Heart right ventricle (tissue), 16 donors: Measurements from ENCODE around the gene EFNA1. TPM values are rescaled to one million over a fixed set of nuclear protein-coding genes. Genes with fewer than 3 reads are reported as not detected.

ENCODE experiments used
- ATAC-seq, 8 donors: fragments of 200-7000 bp; cut with Tn5 transposase; one replicate each; pipeline ENCODE4 v1.9.1; 2020; ENCODE audit warnings: mild to moderate bottlenecking in 8 of 8, moderate library complexity in 8 of 8, moderate number of reproducible peaks in 1 of 8
- DNase-seq, 2 donors: peaks; one replicate each; pipeline ENCODE4 v3.0.0-alpha.2; 2020
- H3K27ac ChIP-seq, 10 donors: fragments of 200-600 bp; sonication (generic) in 2 of 10; one replicate each; pipeline versions ENCODE4 v1.5.0 to v1.8.0; 2020 to 2022; ENCODE audit warnings: mild to moderate bottlenecking in 3 of 10
- H3K27me3 ChIP-seq, 7 donors: fragments of 200-600 bp; one replicate each; pipeline ENCODE4 v1.8.0; 2021 to 2022; ENCODE audit warnings: mild to moderate bottlenecking in 2 of 7
- H3K36me3 ChIP-seq, 9 donors: fragments of 200-600 bp; sonication (generic) in 1 of 9; one replicate each; pipeline versions ENCODE4 v1.5.0 to v1.8.0; 2020 to 2022; ENCODE audit warnings: mild to moderate bottlenecking in 2 of 9
- H3K4me1 ChIP-seq, 9 donors: fragments of 200-600 bp; sonication (generic) in 1 of 9; one replicate each; pipeline versions ENCODE4 v1.5.0 to v1.8.0; 2020 to 2022; ENCODE audit warnings: mild to moderate bottlenecking in 4 of 9
- H3K4me3 ChIP-seq, 10 donors: fragments of 200-600 bp; sonication (generic) in 2 of 10; one replicate each; pipeline versions ENCODE4 v1.5.0 to v1.8.0; 2020 to 2022; ENCODE audit warnings: mild to moderate bottlenecking in 7 of 10, moderate library complexity in 2 of 10
- H3K9me3 ChIP-seq, 11 donors: fragments of 200-600 bp in 10 of 11; sonication (generic) in 2 of 11; one replicate each; pipeline versions ENCODE4 v1.5.0 to v1.8.0; 2013 to 2022; ENCODE audit warnings: mild to moderate bottlenecking in 2 of 11, control low read depth in 1 of 11, moderate library complexity in 1 of 11
- WGBS, 2 donors: extraction: QIAGEN DNeasy Blood & Tissue Kit; methylation state at CpG; one replicate each; pipeline ENCODE4 v1.1.7; 2013; ENCODE audit warnings: inconsistent platforms in 1 of 2; 5-methylcytosine and 5-hydroxymethylcytosine counted together
- intact Hi-C, 10 donors: fragments of 100-400 bp; cut with DNase I; formaldehyde crosslinking; loops; one replicate each; pipeline versions ENCODE4 v1.11.1 to v1.14.2; 2022
- polyA plus RNA-seq, 2 donors: library from polyadenylated mRNA; stranded (reverse); fragments of 200-250 nt; gene quantifications; one replicate each; pipeline ENCODE4 v1.2.3, GENCODE V29; 2013
- total RNA-seq, 10 donors: library from RNA; stranded (reverse); fragmentation: NEBNext Ultra II Directional in 3 of 10; extraction: Animal tissue kit (Norgen Biotek cat#: 25700) in 3 of 10; gene quantifications; one replicate each; pipeline versions ENCODE4 v1.2.1 to v1.2.4, GENCODE V29; 2021 to 2023
- TF ChIP-seq, protein P1 (sequence below), 9 donors: fragments of 200-600 bp; sonication (generic) in 2 of 9; IDR thresholded peaks; one replicate each; pipeline versions ENCODE4 v1.5.0 to v1.8.0; 2021 to 2022; ENCODE audit warnings: antibody characterized with exemption in 9 of 9, mild to moderate bottlenecking in 5 of 9, moderate library complexity in 1 of 9
- donor health status: Arrhythmogenic right ventricular cardiomyopathy.
- donor health status: ischemic (EF 13 %, LVEDD 7.1; RV severe dilation, severe dysfunction).
- donor health status: healthy with polysubstance abuse.
- donor health status: DM: no; HTN: yes; CAD: no.
- donor health status: DM: no; HTN: no; CAD: no.
- donor health status: ischemic (EF 25% LVEDD 6.9; RV normal size, moderate dysfunction).
- donor health status: ischemic (EF 25% LVEDD 5.7; RV mildly dilated, moderate dysfunction).
- donor health status: healthy.
- donor health status: DM: yes; HTN: yes; CAD: no.
- donor health status: Ischemic cardiomyopathy.
- donor health status: ischemic (EF 35%, LVEDD 5.7; RV mildly dilated, moderate dysfunction).
- donor health status: nonischemic (EF 11% LVEDD 7.7; RV severe dilation, severe dysfunction).
- donor health status: DM: yes; HTN: yes; CAD: no.
- donor health status: PGD.
- donor health status: ischemic (EF 29% LVEDD 5.4; RV normal size, mild dysfunction).
- donor health status: nonischemic (EF 23%, LVEDD 6.1; RV moderate dilation, normal function).

The EFNA1 gene
- total and polyA plus RNA-seq, 12 donors, result 28.9 to 104 (median 37.2) TPM

GRCh38 chr1:155177918-155178281 lies 50.2 kb downstream of the EFNA1 start:
- Histone ChIP-seq H3K36me3 (no peaks in the 10 kb centered on the region), H3K27me3 (peaks cover 7 to 28% (median 19%) of the 10 kb centered on the region in 7 donors), H3K9me3 (no peaks in the 10 kb centered on the region), H3K4me1 (peaks cover 2 to 36% (median 14%) of the 10 kb centered on the region in 9 donors), H3K27ac (peak overlapping the region in 1 of 10 donors; percentile 36), H3K4me3 (peak overlapping the region in 1 of 10 donors; percentile 46)
- intact Hi-C loops, result loop anchor here in 5 of 10 donors (2.0 to 10.0 kb wide), 4 partner anchors 44 to 49 kb away; no protein-coding TSS in a partner anchor
- WGBS, 2 donors, result 96 to 98% methylated on average over 9 of the region's 9 CpGs
- ATAC-seq, result no peak
- TF ChIP-seq, protein P1, sequence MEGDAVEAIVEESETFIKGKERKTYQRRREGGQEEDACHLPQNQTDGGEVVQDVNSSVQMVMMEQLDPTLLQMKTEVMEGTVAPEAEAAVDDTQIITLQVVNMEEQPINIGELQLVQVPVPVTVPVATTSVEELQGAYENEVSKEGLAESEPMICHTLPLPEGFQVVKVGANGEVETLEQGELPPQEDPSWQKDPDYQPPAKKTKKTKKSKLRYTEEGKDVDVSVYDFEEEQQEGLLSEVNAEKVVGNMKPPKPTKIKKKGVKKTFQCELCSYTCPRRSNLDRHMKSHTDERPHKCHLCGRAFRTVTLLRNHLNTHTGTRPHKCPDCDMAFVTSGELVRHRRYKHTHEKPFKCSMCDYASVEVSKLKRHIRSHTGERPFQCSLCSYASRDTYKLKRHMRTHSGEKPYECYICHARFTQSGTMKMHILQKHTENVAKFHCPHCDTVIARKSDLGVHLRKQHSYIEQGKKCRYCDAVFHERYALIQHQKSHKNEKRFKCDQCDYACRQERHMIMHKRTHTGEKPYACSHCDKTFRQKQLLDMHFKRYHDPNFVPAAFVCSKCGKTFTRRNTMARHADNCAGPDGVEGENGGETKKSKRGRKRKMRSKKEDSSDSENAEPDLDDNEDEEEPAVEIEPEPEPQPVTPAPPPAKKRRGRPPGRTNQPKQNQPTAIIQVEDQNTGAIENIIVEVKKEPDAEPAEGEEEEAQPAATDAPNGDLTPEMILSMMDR (IDR thresholded peaks at IDR 0.05), result no peak
- no peak for DNase-seq

GRCh38 chr1:155178441-155179111 lies 50.9 kb downstream of the EFNA1 start:
- WGBS, 2 donors, result 81 to 83% methylated on average over 30 of the region's 30 CpGs
- Histone ChIP-seq H3K4me3 (peak overlapping the region in 4 of 10 donors; percentile 7 to 46 (median 25)), H3K9me3 (no peaks in the 10 kb centered on the region), H3K36me3 (no peaks in the 10 kb centered on the region), H3K4me1 (peaks cover 2 to 32% (median 10%) of the 10 kb centered on the region in 9 donors), H3K27me3 (peaks cover 7 to 26% (median 19%) of the 10 kb centered on the region in 7 donors), H3K27ac (peak overlapping the region in 1 of 10 donors; percentile 36)
- DNase-seq (no peak), ATAC-seq (no peak)
- TF ChIP-seq, protein P1 (IDR thresholded peaks at IDR 0.05), result no peak
- intact Hi-C loops, result loop anchor here in 3 of 10 donors (5.0 to 10.0 kb wide), 3 partner anchors 44 to 49 kb away; no protein-coding TSS in a partner anchor

DNA sequence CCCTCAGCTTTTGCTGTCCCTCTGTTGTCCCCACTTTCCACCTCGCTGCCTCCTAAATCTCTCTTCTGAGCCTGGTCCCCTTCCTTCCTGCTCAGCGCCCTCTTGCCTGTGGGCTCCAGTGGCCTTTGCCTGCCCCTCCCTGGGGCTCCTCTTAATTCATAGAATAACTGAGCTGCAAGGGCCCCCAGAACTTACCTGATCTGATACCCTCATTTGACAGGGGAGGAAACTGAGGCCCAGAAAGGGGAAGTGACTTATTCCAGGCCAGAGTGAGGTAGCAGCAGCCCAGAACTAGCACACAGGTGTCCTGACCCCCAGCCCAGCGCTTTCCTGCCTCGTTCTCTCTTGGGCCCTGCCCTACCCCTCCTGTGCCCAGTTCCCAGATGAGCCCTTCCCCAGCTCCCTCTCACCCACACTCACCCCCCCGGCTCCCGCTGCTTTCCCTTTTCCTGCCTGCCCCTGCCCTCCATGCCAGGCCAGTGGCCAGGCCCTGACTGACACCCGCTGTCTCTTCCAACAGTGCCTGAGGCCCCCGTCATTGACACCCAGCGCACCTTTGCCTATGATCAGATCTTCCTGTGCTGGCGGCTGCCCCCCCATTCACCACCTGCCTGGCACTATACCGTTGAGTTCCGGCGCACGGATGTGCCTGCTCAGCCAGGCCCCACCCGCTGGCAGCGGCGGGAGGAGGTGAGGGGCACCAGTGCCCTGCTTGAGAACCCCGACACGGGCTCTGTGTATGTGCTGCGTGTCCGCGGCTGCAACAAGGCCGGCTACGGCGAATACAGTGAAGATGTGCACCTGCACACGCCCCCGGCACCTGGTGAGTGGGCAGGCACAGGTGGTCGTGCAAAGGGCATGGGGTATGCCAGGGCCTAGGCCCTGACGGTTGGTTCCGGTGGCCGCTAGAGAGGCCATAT lies 51.7 kb downstream of the EFNA1 start:
- Histone ChIP-seq H3K4me3 (no peak overlapping the region), H3K36me3 (no peaks in the 10 kb centered on the region), H3K27me3 (peaks cover 1 to 18% (median 12%) of the 10 kb centered on the region in 7 donors), H3K9me3 (no peaks in the 10 kb centered on the region), H3K27ac (no peak overlapping the region), H3K4me1 (peaks cover 0 to 24% (median 6%) of the 10 kb centered on the region in 9 donors)
- intact Hi-C loops, result loop anchor here in 3 of 10 donors (5.0 to 10.0 kb wide), 3 partner anchors 43 to 48 kb away; no protein-coding TSS in a partner anchor
- ATAC-seq (no peak), DNase-seq (no peak)
- TF ChIP-seq, protein P1 (IDR thresholded peaks at IDR 0.05), result no peak
- 92 to 95% methylated on average over 31 of the region's 31 CpGs for WGBS, 2 donors

GRCh38 chr1:155181371-155182051 lies 53.8 kb downstream of the EFNA1 start:
- no peak for DNase-seq

More at GRCh38 chr1:155181371-155182051, 53.8 kb downstream of the EFNA1 start:
- ATAC-seq, result no peak
- no peak overlapping the region for H3K4me3 ChIP-seq
- H3K9me3 ChIP-seq, result no peaks in the 10 kb centered on the region
- TF ChIP-seq, protein P1 (IDR thresholded peaks at IDR 0.05), result no peak
- no peaks in the 10 kb centered on the region for H3K36me3 ChIP-seq
- H3K4me1 ChIP-seq, result peaks cover 3 to 24% (median 11%) of the 10 kb centered on the region in 9 donors
- 90 to 95% methylated on average over 18 of the region's 18 CpGs for WGBS, 2 donors
- no peak overlapping the region for H3K27ac ChIP-seq
- H3K27me3 ChIP-seq, result no peaks in the 10 kb centered on the region
- intact Hi-C loops, result no loop called here
